Endodermal cell (in vitro differentiated cells): ENCODE measurements around the gene CACHD1. TPM values are rescaled to one million over a fixed set of nuclear protein-coding genes. Genes with fewer than 3 reads are reported as not detected.

Experiments
- DNase-seq: peaks from one replicate; pipeline ENCODE4 v3.0.0-alpha.2; 2017
- H3K27ac ChIP-seq: 2 replicates; pipeline ENCODE4 v1.5.1; 2013; ENCODE audit warnings: mild to moderate bottlenecking, low read depth, low read length, moderate library complexity
- H3K27me3 ChIP-seq: 2 replicates; pipeline ENCODE4 v1.6.1; 2013; ENCODE audit warnings: mild to moderate bottlenecking, low read length, moderate library complexity; ENCODE audit not compliant: insufficient read depth, control insufficient read depth, poor library complexity, severe bottlenecking
- H3K36me3 ChIP-seq: 2 replicates; pipeline ENCODE4 v1.7.0; 2013; ENCODE audit warnings: mild to moderate bottlenecking, low read length, moderate library complexity; ENCODE audit not compliant: control insufficient read depth, insufficient read depth
- H3K4me1 ChIP-seq: one replicate; pipeline ENCODE4 v1.7.0; 2013; ENCODE audit warnings: low read length; ENCODE audit not compliant: control insufficient read depth, insufficient read depth
- H3K4me3 ChIP-seq: 2 replicates; pipeline ENCODE4 v1.5.1; 2013; ENCODE audit warnings: mild to moderate bottlenecking, low read length, moderate library complexity
- H3K9ac ChIP-seq: 2 replicates; pipeline ENCODE4 v1.6.1; 2013; ENCODE audit warnings: mild to moderate bottlenecking, low read length, moderate library complexity; ENCODE audit not compliant: poor library complexity, severe bottlenecking; ENCODE audit errors: extremely low read depth
- H3K9me3 ChIP-seq: 2 replicates; pipeline ENCODE4 v1.6.1; 2013; ENCODE audit warnings: mild to moderate bottlenecking, low read length, moderate library complexity; ENCODE audit not compliant: control insufficient read depth
- H3K27ac Mint-ChIP-seq: 2 replicates; pipeline ENCODE4 v1.8.0; 2020; ENCODE audit warnings: mixed read lengths
- H3K27me3 Mint-ChIP-seq: 2 replicates; pipeline ENCODE4 v1.8.0; 2021; ENCODE audit warnings: mild to moderate bottlenecking, mixed read lengths; ENCODE audit not compliant: insufficient read depth
- H3K36me3 Mint-ChIP-seq: 2 replicates; pipeline ENCODE4 v1.8.0; 2020; ENCODE audit warnings: low read depth, mixed read lengths
- H3K4me1 Mint-ChIP-seq: 2 replicates; pipeline ENCODE4 v1.8.0; 2020; ENCODE audit warnings: mixed read lengths
- H3K4me3 Mint-ChIP-seq: 2 replicates; pipeline ENCODE4 v1.8.0; 2020; ENCODE audit warnings: mild to moderate bottlenecking, moderate library complexity, mixed read lengths
- H3K9me3 Mint-ChIP-seq: 2 replicates; pipeline ENCODE4 v1.8.0; 2020; ENCODE audit warnings: mild to moderate bottlenecking, mixed read lengths
- WGBS, 2 experiments: methylation state at CpG; one replicate each; pipeline versions ENCODE4 v1.1.5 to v1.1.7; 2013; ENCODE audit warnings: missing lambda C conversion rate in 2 of 2, mixed read lengths in 1 of 2; ENCODE audit not compliant: insufficient coverage in 1 of 2, insufficient read length in 1 of 2; 5-methylcytosine and 5-hydroxymethylcytosine counted together
- total RNA-seq, 2 donors: library from RNA; stranded (reverse); fragmentation: NEBNext Ultra II Directional in 1 of 2; extraction: Animal tissue kit (Norgen Biotek cat#: 25700) in 1 of 2; gene quantifications; 2 replicates in 1 of 2; 3 replicates in 1 of 2; pipeline ENCODE4 v1.2.1, GENCODE V29; 2021
- TF ChIP-seq, protein P1 (sequence below): fragments of 200-600 bp; sonication (generic); conservative IDR thresholded peaks from 2 replicates; pipeline ENCODE4 v1.5.0; 2021; ENCODE audit warnings: antibody characterized with exemption, mild to moderate bottlenecking

CACHD1 gene
- total RNA-seq, 2 donors from 2014 or later: 29.2 to 40.7 TPM

GRCh38 chr1:64703600-64703999 lies 233.7 kb downstream of the CACHD1 start:
- TF ChIP-seq, protein P1, sequence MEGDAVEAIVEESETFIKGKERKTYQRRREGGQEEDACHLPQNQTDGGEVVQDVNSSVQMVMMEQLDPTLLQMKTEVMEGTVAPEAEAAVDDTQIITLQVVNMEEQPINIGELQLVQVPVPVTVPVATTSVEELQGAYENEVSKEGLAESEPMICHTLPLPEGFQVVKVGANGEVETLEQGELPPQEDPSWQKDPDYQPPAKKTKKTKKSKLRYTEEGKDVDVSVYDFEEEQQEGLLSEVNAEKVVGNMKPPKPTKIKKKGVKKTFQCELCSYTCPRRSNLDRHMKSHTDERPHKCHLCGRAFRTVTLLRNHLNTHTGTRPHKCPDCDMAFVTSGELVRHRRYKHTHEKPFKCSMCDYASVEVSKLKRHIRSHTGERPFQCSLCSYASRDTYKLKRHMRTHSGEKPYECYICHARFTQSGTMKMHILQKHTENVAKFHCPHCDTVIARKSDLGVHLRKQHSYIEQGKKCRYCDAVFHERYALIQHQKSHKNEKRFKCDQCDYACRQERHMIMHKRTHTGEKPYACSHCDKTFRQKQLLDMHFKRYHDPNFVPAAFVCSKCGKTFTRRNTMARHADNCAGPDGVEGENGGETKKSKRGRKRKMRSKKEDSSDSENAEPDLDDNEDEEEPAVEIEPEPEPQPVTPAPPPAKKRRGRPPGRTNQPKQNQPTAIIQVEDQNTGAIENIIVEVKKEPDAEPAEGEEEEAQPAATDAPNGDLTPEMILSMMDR: no peak
- Histone ChIP-seq H3K36me3 (no peaks in the 10 kb centered on the region), H3K27me3 (no peaks in the 10 kb centered on the region), H3K9ac (no peak overlapping the region), H3K27ac (no peak overlapping the region), H3K4me1 (no peaks in the 10 kb centered on the region), H3K9me3 (no peaks in the 10 kb centered on the region), H3K4me3 (no peak overlapping the region)
- Mint-ChIP-seq H3K4me3 (no peak overlapping the region), H3K36me3 (no peaks in the 10 kb centered on the region), H3K4me1 (no peaks in the 10 kb centered on the region), H3K9me3 (no peaks in the 10 kb centered on the region), H3K27me3 (no peaks in the 10 kb centered on the region), H3K27ac (no peak overlapping the region)
- DNase-seq: no peak
- 70 to 85% methylated on average over 2 of the region's 2 CpGs for WGBS, 2 experiments

DNA sequence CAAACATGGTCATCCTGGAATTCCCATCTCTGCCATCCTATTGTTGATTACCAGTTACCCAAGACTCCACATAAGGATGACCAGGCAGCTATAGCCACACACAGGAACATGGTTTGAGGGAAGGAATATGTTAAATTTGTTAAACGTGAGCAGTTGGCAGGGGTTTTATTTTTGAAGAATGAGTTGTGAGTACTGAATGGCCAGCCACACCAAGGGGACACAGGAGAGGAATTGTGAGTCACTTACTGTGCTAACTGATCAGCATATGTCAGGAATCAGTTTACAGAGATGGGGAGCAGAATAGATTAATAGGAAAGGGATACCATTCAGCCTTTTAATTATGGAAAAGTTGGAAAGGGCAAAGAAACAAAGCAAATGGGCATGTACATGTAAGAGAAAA lies 235.7 kb downstream of the CACHD1 start:
- TF ChIP-seq, protein P1: no peak
- Mint-ChIP-seq H3K27ac (no peak overlapping the region), H3K9me3 (no peaks in the 10 kb centered on the region), H3K4me1 (no peaks in the 10 kb centered on the region), H3K36me3 (no peaks in the 10 kb centered on the region), H3K4me3 (no peak overlapping the region), H3K27me3 (peaks cover 9% of the 10 kb centered on the region)
- Histone ChIP-seq H3K27ac (no peak overlapping the region), H3K4me1 (no peaks in the 10 kb centered on the region), H3K36me3 (no peaks in the 10 kb centered on the region), H3K27me3 (no peaks in the 10 kb centered on the region), H3K9me3 (no peaks in the 10 kb centered on the region), H3K4me3 (no peak overlapping the region), H3K9ac (no peak overlapping the region)
- 67 to 80% methylated on average over 1 of the region's 1 CpG for WGBS, 2 experiments
- DNase-seq: no peak

GRCh38 chr1:64711266-64711665 lies 241.3 kb downstream of the CACHD1 start:
- H3K9me3 ChIP-seq: no peaks in the 10 kb centered on the region
- H3K27me3 ChIP-seq: peaks cover 10% of the 10 kb centered on the region
- H3K4me3 Mint-ChIP-seq: no peak overlapping the region
- no peak overlapping the region for H3K9ac ChIP-seq
- TF ChIP-seq, protein P1: no peak
- H3K36me3 ChIP-seq: no peaks in the 10 kb centered on the region
- no peak for DNase-seq
- no peaks in the 10 kb centered on the region for H3K4me1 ChIP-seq
- H3K4me3 ChIP-seq: no peak overlapping the region
- no peak overlapping the region for H3K27ac ChIP-seq
- peaks cover 46% of the 10 kb centered on the region for H3K27me3 Mint-ChIP-seq
- no peak overlapping the region for H3K27ac Mint-ChIP-seq
- H3K4me1 Mint-ChIP-seq: peaks cover 7% of the 10 kb centered on the region
- H3K36me3 Mint-ChIP-seq: no peaks in the 10 kb centered on the region
- no peaks in the 10 kb centered on the region for H3K9me3 Mint-ChIP-seq
- 76 to 78% methylated on average over 1 of the region's 1 CpG for WGBS, 2 experiments
